ENCODE data around the gene CACNG4. TPM values are rescaled to one million over a fixed set of nuclear protein-coding genes. Genes with fewer than 3 reads are reported as not detected.

CACNG4 gene
- total RNA-seq, 4 donors from 2014 or later = not detected

- Histone ChIP-seq H3K27me3 (no peaks in the 10 kb centered on the region), H3K4me1 (no peaks in the 10 kb centered on the region), H3K36me3 (no peaks in the 10 kb centered on the region), H3K4me3 (no peak overlapping the region), H3K27ac (no peak overlapping the region), H3K9me3 (no peaks in the 10 kb centered on the region)
- ATAC-seq = no peak
- in situ Hi-C loops (cut with MboI; ENCODE audit: low sequenced_read_pairs in 4 of 4) = no loop called here
- DNase-seq = no peak
- TF ChIP-seq CTCF (IDR thresholded peaks at IDR 0.05 in 4 of 5, conservative IDR thresholded peaks at IDR 0.05 in 1 of 5) (no peak), POLR2A (IDR thresholded peaks at IDR 0.05) (no peak)
- intact Hi-C loops (cut with DNase I; ENCODE audit: low total_unique reads) = no loop called here
Measured at GRCh38 chr17:66925811-66926500, 38.6 kb upstream of the CACNG4 start.

GRCh38 chr17:66928949-66929348 is 35.6 kb upstream of the CACNG4 start:
- Histone ChIP-seq H3K27ac (no peak overlapping the region), H3K27me3 (no peaks in the 10 kb centered on the region), H3K4me3 (no peak overlapping the region), H3K36me3 (no peaks in the 10 kb centered on the region), H3K4me1 (no peaks in the 10 kb centered on the region), H3K9me3 (no peaks in the 10 kb centered on the region)
- in situ Hi-C loops (cut with MboI; ENCODE audit: low sequenced_read_pairs in 4 of 4) (no loop called here), intact Hi-C loops (cut with DNase I; ENCODE audit: low total_unique reads) (no loop called here)
- DNase-seq (no peak), ATAC-seq (no peak)
- TF ChIP-seq CTCF (IDR thresholded peaks at IDR 0.05 in 4 of 5, conservative IDR thresholded peaks at IDR 0.05 in 1 of 5) = no peak
- no peak for TF ChIP-seq POLR2A (IDR thresholded peaks at IDR 0.05)

- Histone ChIP-seq H3K4me1 (no peaks in the 10 kb centered on the region), H3K27me3 (no peaks in the 10 kb centered on the region), H3K9me3 (no peaks in the 10 kb centered on the region), H3K27ac (no peak overlapping the region), H3K4me3 (no peak overlapping the region), H3K36me3 (no peaks in the 10 kb centered on the region)
- TF ChIP-seq POLR2A (IDR thresholded peaks at IDR 0.05) (no peak), CTCF (IDR thresholded peaks at IDR 0.05 in 4 of 5, conservative IDR thresholded peaks at IDR 0.05 in 1 of 5) (no peak)
- no peak for DNase-seq
- intact Hi-C loops (cut with DNase I; ENCODE audit: low total_unique reads) = no loop called here
- in situ Hi-C loops (cut with MboI; ENCODE audit: low sequenced_read_pairs in 4 of 4) = no loop called here
- ATAC-seq = no peak
Measured at GRCh38 chr17:66929591-66929990, 34.9 kb upstream of the CACNG4 start.

- no peak overlapping the region for H3K4me3 ChIP-seq
- TF ChIP-seq POLR2A (IDR thresholded peaks at IDR 0.05) (no peak), CTCF (IDR thresholded peaks at IDR 0.05 in 4 of 5, conservative IDR thresholded peaks at IDR 0.05 in 1 of 5) (no peak)
- no peak overlapping the region for H3K27ac ChIP-seq
- no peaks in the 10 kb centered on the region for H3K27me3 ChIP-seq
- no peaks in the 10 kb centered on the region for H3K4me1 ChIP-seq
- in situ Hi-C loops (cut with MboI; ENCODE audit: low sequenced_read_pairs in 4 of 4) = no loop called here
- intact Hi-C loops (cut with DNase I; ENCODE audit: low total_unique reads) = no loop called here
- no peaks in the 10 kb centered on the region for H3K36me3 ChIP-seq
- DNase-seq (no peak), ATAC-seq (no peak)
- no peaks in the 10 kb centered on the region for H3K9me3 ChIP-seq
Measured at GRCh38 chr17:66930933-66931332, 33.6 kb upstream of the CACNG4 start.

- Histone ChIP-seq H3K4me3 (no peak overlapping the region), H3K4me1 (no peaks in the 10 kb centered on the region), H3K27ac (no peak overlapping the region), H3K36me3 (no peaks in the 10 kb centered on the region), H3K9me3 (no peaks in the 10 kb centered on the region), H3K27me3 (no peaks in the 10 kb centered on the region)
- no peak for TF ChIP-seq POLR2A (IDR thresholded peaks at IDR 0.05)
- TF ChIP-seq CTCF (IDR thresholded peaks at IDR 0.05 in 4 of 5, conservative IDR thresholded peaks at IDR 0.05 in 1 of 5) = no peak
- in situ Hi-C loops (cut with MboI; ENCODE audit: low sequenced_read_pairs in 4 of 4) = no loop called here
- no peak for DNase-seq
- no peak for ATAC-seq
- intact Hi-C loops (cut with DNase I; ENCODE audit: low total_unique reads) = no loop called here
Measured at GRCh38 chr17:66932311-66932710, 32.2 kb upstream of the CACNG4 start.
